GM15510 (cell line): ENCODE measurements around the gene ADRA2C.

ENCODE experiments used
- POLR2A ChIP-seq: IDR thresholded peaks from 3 replicates; pipeline ENCODE4 v1.6.1; 2011; ENCODE audit warnings: borderline replicate concordance; ENCODE audit not compliant: insufficient read length; ENCODE audit errors: extremely low read depth

ADRA2C gene

GRCh38 chr4:3813151-3814052 is 47.2 kb downstream of the ADRA2C start:
- no peak for TF ChIP-seq POLR2A

GRCh38 chr4:3814053-3814570 is 47.9 kb downstream of the ADRA2C start:
- no peak for TF ChIP-seq POLR2A

- TF ChIP-seq POLR2A, result no peak
Measured at GRCh38 chr4:3816256-3816825, 50.2 kb downstream of the ADRA2C start.

- TF ChIP-seq POLR2A, result no peak
Measured at GRCh38 chr4:3816983-3817960, 51.1 kb downstream of the ADRA2C start.
